Measurements from ENCODE around the gene MRPL10. TPM values are rescaled to one million over a fixed set of nuclear protein-coding genes. Genes with fewer than 3 reads are reported as not detected.

Gene MRPL10
- total RNA-seq, 2 experiments from 2014 or later: 49.0 to 51.4 TPM

DNA sequence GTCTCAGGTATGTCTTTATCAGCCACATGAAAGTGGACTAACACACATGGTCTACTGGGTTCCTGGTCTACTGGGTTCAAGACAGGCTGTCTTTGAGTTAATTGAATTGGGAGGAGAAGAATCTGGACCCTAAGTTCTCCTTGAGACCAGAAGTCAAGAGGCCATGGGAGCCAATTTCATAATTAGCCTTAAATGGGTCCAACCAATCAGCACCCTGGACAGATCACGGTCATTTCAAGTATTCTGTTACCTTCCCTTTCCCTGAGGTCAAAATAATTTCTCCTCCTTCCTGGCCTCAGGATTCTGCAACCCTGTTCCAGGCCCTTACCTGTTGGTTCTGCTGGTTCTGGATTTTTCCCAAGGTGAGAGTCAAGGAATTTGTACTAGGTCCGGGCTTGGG, 33.5 kb downstream of the MRPL10 start:
- Histone ChIP-seq H3K4me1 (ENCODE audit: insufficient read depth, low read length) (peaks cover 5% of the 10 kb centered on the region), H3K4me3 (ENCODE audit: low read length) (no peak overlapping the region), H3K36me3 (ENCODE audit: insufficient read depth, low read length) (no peaks in the 10 kb centered on the region), H3K9me3 (ENCODE audit: control insufficient read depth in 1 of 2, insufficient read depth in 1 of 2, low read length in 2 of 2) (no peaks in the 10 kb centered on the region), H3K27me3 (ENCODE audit: control insufficient read depth in 1 of 2, insufficient read depth in 2 of 2, low read length in 2 of 2) (peaks cover 4 to 11% of the 10 kb centered on the region in 2 experiments), H3K27ac (ENCODE audit: low read depth in 1 of 2, low read length in 2 of 2) (no peak overlapping the region)
- ChIA-PET CTCF (no interaction called here), POLR2A (interaction anchor here (0.6 kb wide), 1 partner anchor 17 kb away, joined by 3 read pairs; no protein-coding TSS in a partner anchor)
- ATAC-seq (ENCODE audit: poor library complexity): no peak
- no peak overlapping the region for H3K4me3 Mint-ChIP-seq
- peaks cover 33% of the 10 kb centered on the region for H3K27me3 Mint-ChIP-seq
- TF ChIP-seq, protein P1, sequence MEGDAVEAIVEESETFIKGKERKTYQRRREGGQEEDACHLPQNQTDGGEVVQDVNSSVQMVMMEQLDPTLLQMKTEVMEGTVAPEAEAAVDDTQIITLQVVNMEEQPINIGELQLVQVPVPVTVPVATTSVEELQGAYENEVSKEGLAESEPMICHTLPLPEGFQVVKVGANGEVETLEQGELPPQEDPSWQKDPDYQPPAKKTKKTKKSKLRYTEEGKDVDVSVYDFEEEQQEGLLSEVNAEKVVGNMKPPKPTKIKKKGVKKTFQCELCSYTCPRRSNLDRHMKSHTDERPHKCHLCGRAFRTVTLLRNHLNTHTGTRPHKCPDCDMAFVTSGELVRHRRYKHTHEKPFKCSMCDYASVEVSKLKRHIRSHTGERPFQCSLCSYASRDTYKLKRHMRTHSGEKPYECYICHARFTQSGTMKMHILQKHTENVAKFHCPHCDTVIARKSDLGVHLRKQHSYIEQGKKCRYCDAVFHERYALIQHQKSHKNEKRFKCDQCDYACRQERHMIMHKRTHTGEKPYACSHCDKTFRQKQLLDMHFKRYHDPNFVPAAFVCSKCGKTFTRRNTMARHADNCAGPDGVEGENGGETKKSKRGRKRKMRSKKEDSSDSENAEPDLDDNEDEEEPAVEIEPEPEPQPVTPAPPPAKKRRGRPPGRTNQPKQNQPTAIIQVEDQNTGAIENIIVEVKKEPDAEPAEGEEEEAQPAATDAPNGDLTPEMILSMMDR (IDR thresholded peaks at IDR 0.05): no peak
- H3K36me3 Mint-ChIP-seq (ENCODE audit: low read depth): no peaks in the 10 kb centered on the region
- H3K4me1 Mint-ChIP-seq (ENCODE audit: low read depth): no peaks in the 10 kb centered on the region
- H3K9me3 Mint-ChIP-seq: no peaks in the 10 kb centered on the region
- no peak overlapping the region for H3K27ac Mint-ChIP-seq
- DNase-seq: no peak
- intact Hi-C loops (cut with DNase I, micrococcal nuclease): no loop called here

DNA sequence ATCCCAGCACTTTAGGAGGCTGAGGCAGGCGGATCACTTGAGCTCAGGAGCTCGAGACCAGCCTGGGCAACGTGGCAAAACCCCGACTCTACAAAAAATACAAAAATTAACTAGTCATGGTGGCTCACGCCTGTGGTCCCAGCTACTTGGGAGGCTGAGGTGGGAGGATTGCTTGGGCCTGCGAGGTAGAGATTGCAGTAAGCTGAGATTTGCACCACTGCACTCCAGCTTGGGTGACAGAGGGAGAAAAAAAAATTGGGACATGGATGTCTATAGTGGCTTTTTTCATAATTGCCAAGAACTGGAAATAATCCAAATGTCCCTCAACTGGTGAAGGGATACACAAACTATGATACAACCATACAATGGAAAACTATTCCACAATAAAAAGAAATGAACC, 38.4 kb downstream of the MRPL10 start:
- H3K27me3 Mint-ChIP-seq: peaks cover 76% of the 10 kb centered on the region
- H3K27ac Mint-ChIP-seq: no peak overlapping the region
- TF ChIP-seq, protein P1 (IDR thresholded peaks at IDR 0.05): no peak
- CTCF ChIA-PET: no interaction called here
- H3K27ac ChIP-seq (ENCODE audit: low read depth in 1 of 2, low read length in 2 of 2): no peak overlapping the region
- no peaks in the 10 kb centered on the region for H3K36me3 Mint-ChIP-seq (ENCODE audit: low read depth)
- DNase-seq: no peak
- peaks cover 16% of the 10 kb centered on the region for H3K4me1 Mint-ChIP-seq (ENCODE audit: low read depth)
- H3K9me3 Mint-ChIP-seq: no peaks in the 10 kb centered on the region
- no peaks in the 10 kb centered on the region for H3K36me3 ChIP-seq (ENCODE audit: insufficient read depth, low read length)
- H3K4me3 ChIP-seq (ENCODE audit: low read length): no peak overlapping the region
- POLR2A ChIA-PET: no interaction called here
- H3K9me3 ChIP-seq (ENCODE audit: control insufficient read depth in 1 of 2, insufficient read depth in 1 of 2, low read length in 2 of 2): peaks cover 0 to 5% of the 10 kb centered on the region in 2 experiments
- H3K4me1 ChIP-seq (ENCODE audit: insufficient read depth, low read length): peaks cover 10% of the 10 kb centered on the region
- H3K27me3 ChIP-seq (ENCODE audit: control insufficient read depth in 1 of 2, insufficient read depth in 2 of 2, low read length in 2 of 2): peaks cover 22 to 46% of the 10 kb centered on the region in 2 experiments
- ATAC-seq (ENCODE audit: poor library complexity): no peak
- intact Hi-C loops (cut with DNase I, micrococcal nuclease): no loop called here
- no peak overlapping the region for H3K4me3 Mint-ChIP-seq

DNA sequence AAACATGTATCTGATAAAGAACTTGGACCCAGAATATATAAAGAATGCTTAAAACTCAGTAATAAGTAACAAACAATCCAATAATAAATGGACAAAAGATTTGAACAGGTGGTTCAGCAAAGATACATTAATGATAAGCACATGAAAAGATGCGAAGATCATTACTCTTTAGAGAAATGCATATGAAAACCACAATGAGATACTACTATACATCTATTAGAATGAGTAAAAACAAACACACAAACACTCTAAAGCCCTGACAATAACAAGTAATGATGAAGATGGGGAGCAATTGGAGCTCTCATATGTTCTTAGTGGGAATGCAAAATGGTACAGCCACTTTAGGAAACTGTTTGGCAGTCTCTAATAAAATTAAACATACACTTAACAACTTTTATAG, 38.9 kb downstream of the MRPL10 start:
- peaks cover 25 to 46% of the 10 kb centered on the region in 2 experiments for H3K27me3 ChIP-seq (ENCODE audit: control insufficient read depth in 1 of 2, insufficient read depth in 2 of 2, low read length in 2 of 2)

More for the DNA sequence above, 38.9 kb downstream of the MRPL10 start:
- peaks cover 10% of the 10 kb centered on the region for H3K4me1 ChIP-seq (ENCODE audit: insufficient read depth, low read length)
- H3K36me3 Mint-ChIP-seq (ENCODE audit: low read depth): no peaks in the 10 kb centered on the region
- DNase-seq (no peak), ATAC-seq (ENCODE audit: poor library complexity) (no peak)
- H3K9me3 ChIP-seq (ENCODE audit: control insufficient read depth in 1 of 2, insufficient read depth in 1 of 2, low read length in 2 of 2): peaks cover 0 to 5% of the 10 kb centered on the region in 2 experiments
- ChIA-PET CTCF (no interaction called here), POLR2A (no interaction called here)
- H3K27ac ChIP-seq (ENCODE audit: low read depth in 1 of 2, low read length in 2 of 2): no peak overlapping the region
- no peak overlapping the region for H3K27ac Mint-ChIP-seq
- intact Hi-C loops (cut with DNase I, micrococcal nuclease): no loop called here
- H3K36me3 ChIP-seq (ENCODE audit: insufficient read depth, low read length): no peaks in the 10 kb centered on the region
- H3K27me3 Mint-ChIP-seq: peaks cover 77% of the 10 kb centered on the region
- H3K4me3 ChIP-seq (ENCODE audit: low read length): no peak overlapping the region
- peaks cover 16% of the 10 kb centered on the region for H3K4me1 Mint-ChIP-seq (ENCODE audit: low read depth)
- TF ChIP-seq, protein P1 (IDR thresholded peaks at IDR 0.05): no peak
- no peak overlapping the region for H3K4me3 Mint-ChIP-seq
- no peaks in the 10 kb centered on the region for H3K9me3 Mint-ChIP-seq
